SK-N-MC (cell line): Measurements from ENCODE around the gene CXCL16.
"Not testable (repeated sequence)": the region's sequence is repeated elsewhere in the genome, so short reads cannot be mapped to it uniquely, and the experiment has no call there.

Experiments
- DNase-seq: peaks from one replicate; pipeline ENCODE4 v3.0.0-alpha.2; 2011; ENCODE audit warnings: low read depth, low spot score
- H3K27ac ChIP-seq: fragments of 200-600 bp; sonication (generic); 2 replicates; pipeline ENCODE4 v1.5.1; 2016; ENCODE audit warnings: mixed run types
- H3K36me3 ChIP-seq: fragments of 200-600 bp; sonication (generic); 2 replicates; pipeline ENCODE4 v1.6.1; 2017; ENCODE audit warnings: antibody characterized with exemption, low read length, mixed read lengths; ENCODE audit not compliant: insufficient read depth
- H3K4me3 ChIP-seq: fragments of 200-600 bp; sonication (generic); 2 replicates; pipeline ENCODE4 v1.5.1; 2016
- H3K9ac ChIP-seq: fragments of 200-600 bp; sonication (generic); 2 replicates; pipeline ENCODE4 v1.8.0; 2017; ENCODE audit warnings: mixed run types, mixed read lengths; ENCODE audit not compliant: insufficient read length
- H3K9me3 ChIP-seq: fragments of 200-600 bp; sonication (generic); 2 replicates; pipeline ENCODE4 v1.6.1; 2017; ENCODE audit warnings: low read depth, mild to moderate bottlenecking, antibody characterized with exemption, low read length, moderate library complexity, mixed read lengths
- EZH2 ChIP-seq: fragments of 200-600 bp; sonication (generic); IDR thresholded peaks from one replicate; pipeline ENCODE4 v1.6.1; 2017; ENCODE audit warnings: antibody characterized with exemption
- FOXP2 ChIP-seq: optimal IDR thresholded peaks from 2 replicates; pipeline ENCODE3; 2011; ENCODE audit warnings: mild to moderate bottlenecking, moderate library complexity; ENCODE audit not compliant: insufficient read depth; ENCODE audit errors: extremely low read length, control extremely low read depth
- POLR2AphosphoS5 ChIP-seq: IDR thresholded peaks from 2 replicates; pipeline ENCODE4 v1.6.1; 2012; ENCODE audit warnings: mild to moderate bottlenecking, low read depth, low read length, borderline replicate concordance

CXCL16 gene

GRCh38 chr17:4701116-4701515 lies 38.6 kb downstream of the CXCL16 start:
- Histone ChIP-seq H3K4me3 (no peak overlapping the region), H3K9me3 (no peaks in the 10 kb centered on the region), H3K9ac (no peak overlapping the region), H3K27ac (no peak overlapping the region), H3K36me3 (peaks cover 21% of the 10 kb centered on the region)
- no peak for TF ChIP-seq POLR2AphosphoS5
- no peak for DNase-seq

DNA sequence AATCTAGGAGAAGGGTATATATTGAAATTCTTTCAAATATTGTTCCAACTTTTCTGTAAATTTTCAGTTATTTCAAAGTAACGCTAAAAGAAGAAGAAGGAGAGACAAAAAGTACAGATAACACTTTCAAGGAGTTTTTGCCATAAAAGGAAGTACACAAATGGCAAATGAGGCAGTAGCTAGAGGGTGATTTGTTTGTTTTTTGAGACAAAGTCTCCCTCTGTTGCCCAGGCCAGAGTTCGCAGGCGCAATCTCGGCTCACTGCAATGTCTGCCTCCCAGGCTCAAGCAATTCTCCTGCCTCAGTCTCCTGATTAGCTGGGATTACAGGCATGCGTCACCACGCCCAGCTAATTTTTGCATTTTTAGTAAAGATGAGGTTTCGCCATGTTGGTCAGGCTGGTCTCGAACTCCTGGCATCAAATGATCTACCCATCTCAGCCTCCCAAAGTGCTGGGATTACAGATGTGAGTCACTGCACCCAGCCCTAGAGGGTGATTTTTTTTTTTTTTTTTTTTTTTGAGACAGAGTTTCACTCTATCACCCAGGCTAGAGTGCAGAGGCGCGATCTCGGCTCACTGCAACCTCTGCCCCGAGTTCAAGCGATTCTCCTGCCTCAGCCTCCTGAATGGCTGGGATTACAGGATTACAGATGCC lies 40.2 kb downstream of the CXCL16 start:
- not testable (repeated sequence) for H3K4me3 ChIP-seq, H3K9me3 ChIP-seq, DNase-seq, H3K9ac ChIP-seq, H3K27ac ChIP-seq
- peaks cover 23% of the 10 kb centered on the region for H3K36me3 ChIP-seq

- no peak overlapping the region for H3K27ac ChIP-seq
- no peak overlapping the region for H3K9ac ChIP-seq
- TF ChIP-seq POLR2AphosphoS5 (no peak), EZH2 (no peak), FOXP2 (no peak)
- H3K4me3 ChIP-seq, result no peak overlapping the region
- peaks cover 29% of the 10 kb centered on the region for H3K36me3 ChIP-seq
- no peaks in the 10 kb centered on the region for H3K9me3 ChIP-seq
- no peak for DNase-seq
Measured at GRCh38 chr17:4696437-4696805, 43.3 kb downstream of the CXCL16 start.

GRCh38 chr17:4693416-4693815 lies 46.3 kb downstream of the CXCL16 start:
- no peak for DNase-seq
- H3K9ac ChIP-seq, result no peak overlapping the region
- no peaks in the 10 kb centered on the region for H3K9me3 ChIP-seq
- peaks cover 59% of the 10 kb centered on the region for H3K36me3 ChIP-seq
- no peak overlapping the region for H3K4me3 ChIP-seq
- no peak overlapping the region for H3K27ac ChIP-seq
- TF ChIP-seq POLR2AphosphoS5 (no peak), FOXP2 (no peak), EZH2 (no peak)

- TF ChIP-seq EZH2 (no peak), POLR2AphosphoS5 (no peak), FOXP2 (no peak)
- H3K9me3 ChIP-seq, result no peaks in the 10 kb centered on the region
- no peak overlapping the region for H3K27ac ChIP-seq
- H3K4me3 ChIP-seq, result no peak overlapping the region
- H3K36me3 ChIP-seq, result peaks cover 58% of the 10 kb centered on the region
- DNase-seq, result no peak
- H3K9ac ChIP-seq, result no peak overlapping the region
Measured at GRCh38 chr17:4691686-4692085, 48.0 kb downstream of the CXCL16 start.

- Histone ChIP-seq H3K4me3 (no peak overlapping the region), H3K27ac (no peak overlapping the region), H3K36me3 (peaks cover 52% of the 10 kb centered on the region), H3K9me3 (no peaks in the 10 kb centered on the region), H3K9ac (no peak overlapping the region)
- DNase-seq, result no peak
- TF ChIP-seq EZH2 (no peak), POLR2AphosphoS5 (no peak), FOXP2 (no peak)
Measured at GRCh38 chr17:4690745-4691144, 49.0 kb downstream of the CXCL16 start.

- H3K36me3 ChIP-seq, result peaks cover 58% of the 10 kb centered on the region
- H3K9ac ChIP-seq, DNase-seq, H3K9me3 ChIP-seq, H3K4me3 ChIP-seq, H3K27ac ChIP-seq: not testable (repeated sequence)
Measured at GRCh38 chr17:4689872-4690271, 49.9 kb downstream of the CXCL16 start.

GRCh38 chr17:4683739-4684138 lies 56.0 kb downstream of the CXCL16 start:
- H3K9me3 ChIP-seq, DNase-seq, H3K4me3 ChIP-seq, H3K9ac ChIP-seq, H3K27ac ChIP-seq: not testable (repeated sequence)
- peaks cover 68% of the 10 kb centered on the region for H3K36me3 ChIP-seq
